GM23338 (cell line): ENCODE results near the gene FMN1. TPM values are rescaled to one million over a fixed set of nuclear protein-coding genes. Genes with fewer than 3 reads are reported as not detected.

Experiments used
- ATAC-seq: fragments of 200-7000 bp; cut with Tn5 transposase; 3 replicates; pipeline ENCODE4 v1.9.1; 2020
- DNase-seq: peaks from one replicate; pipeline ENCODE4 v3.0.0-alpha.2; 2015; ENCODE audit warnings: low spot score
- H2AFZ ChIP-seq: fragments of 200-600 bp; sonication (generic); 2 replicates; pipeline ENCODE4 v1.8.0; 2016; ENCODE audit warnings: antibody characterized with exemption, mild to moderate bottlenecking, moderate library complexity
- H3F3A ChIP-seq: fragments of 200-600 bp; sonication (generic); replicated peaks from 2 replicates; pipeline ENCODE4 v1.8.0; 2017; ENCODE audit warnings: antibody characterized with exemption, mixed run types, low read depth
- H3K27ac ChIP-seq: fragments of 200-600 bp; sonication (generic); 2 replicates; pipeline ENCODE4 v1.6.1; 2016; ENCODE audit warnings: low read depth
- H3K27me3 ChIP-seq: fragments of 200-600 bp; sonication (generic); 2 replicates; pipeline ENCODE4 v1.8.0; 2016; ENCODE audit warnings: mild to moderate bottlenecking, mixed run types, moderate library complexity; ENCODE audit not compliant: insufficient read depth
- H3K36me3 ChIP-seq: fragments of 200-600 bp; sonication (generic); 2 replicates; pipeline ENCODE4 v1.8.0; 2016; ENCODE audit warnings: mild to moderate bottlenecking; ENCODE audit not compliant: insufficient read depth
- H3K4me1 ChIP-seq: fragments of 200-600 bp; sonication (generic); 2 replicates; pipeline ENCODE4 v1.8.0; 2016; ENCODE audit warnings: mild to moderate bottlenecking, moderate library complexity; ENCODE audit not compliant: insufficient read depth
- H3K4me2 ChIP-seq: fragments of 200-600 bp; sonication (generic); 2 replicates; pipeline ENCODE4 v1.7.1; 2017; ENCODE audit warnings: mixed run types
- H3K4me3 ChIP-seq: fragments of 200-600 bp; sonication (generic); 2 replicates; pipeline ENCODE4 v1.6.1; 2016; ENCODE audit warnings: mixed run types
- H3K79me2 ChIP-seq: fragments of 200-600 bp; sonication (generic); replicated peaks from 2 replicates; pipeline ENCODE4 v1.8.0; 2017; ENCODE audit warnings: mild to moderate bottlenecking; ENCODE audit not compliant: insufficient read depth
- H3K9me2 ChIP-seq: fragments of 200-600 bp; sonication (generic); 2 replicates; pipeline ENCODE4 v1.8.0; 2017; ENCODE audit not compliant: insufficient read depth
- H4K20me1 ChIP-seq: fragments of 200-600 bp; sonication (generic); replicated peaks from 2 replicates; pipeline ENCODE4 v1.8.0; 2017; ENCODE audit warnings: mild to moderate bottlenecking; ENCODE audit not compliant: insufficient read depth
- H3K27ac Mint-ChIP-seq: 2 replicates; pipeline ENCODE4 v1.8.0; 2020; ENCODE audit warnings: inconsistent platforms, mild to moderate bottlenecking, moderate library complexity, mixed read lengths
- H3K27me3 Mint-ChIP-seq: 3 replicates; pipeline ENCODE4 v1.8.0; 2022; ENCODE audit warnings: low read depth, mild to moderate bottlenecking, moderate library complexity, mixed read lengths, inconsistent platforms; ENCODE audit not compliant: insufficient read depth, poor library complexity
- H3K36me3 Mint-ChIP-seq: 3 replicates; pipeline ENCODE4 v1.8.0; 2021; ENCODE audit warnings: low read depth, mild to moderate bottlenecking, inconsistent platforms, moderate library complexity, mixed read lengths
- H3K4me1 Mint-ChIP-seq: 3 replicates; pipeline ENCODE4 v1.8.0; 2020; ENCODE audit warnings: mild to moderate bottlenecking, inconsistent platforms, mixed read lengths
- H3K4me3 Mint-ChIP-seq: 3 replicates; pipeline ENCODE4 v1.8.0; 2021; ENCODE audit warnings: moderate library complexity, mild to moderate bottlenecking, inconsistent platforms, mixed read lengths
- H3K9me3 Mint-ChIP-seq: 3 replicates; pipeline ENCODE4 v1.8.0; 2020; ENCODE audit warnings: moderate library complexity, mild to moderate bottlenecking, inconsistent platforms, mixed read lengths
- CREB1 ChIP-seq: fragments of 250-450 bp; sonication (Bioruptor Pico); IDR thresholded peaks from 2 replicates; pipeline ENCODE4 v1.5.0; 2020; ENCODE audit warnings: low read depth, mild to moderate bottlenecking, moderate library complexity
- CTCF ChIP-seq, 2 experiments: fragments of 200-600 bp in 1 of 2; sonication (generic) in 1 of 2; conservative IDR thresholded peaks; 2 replicates each; pipeline versions ENCODE4 v1.5.1 to v1.6.1; 2016 to 2017; ENCODE audit warnings: antibody characterized with exemption in 2 of 2, low read depth in 2 of 2, mild to moderate bottlenecking in 2 of 2, moderate library complexity in 1 of 2
- ETS1 ChIP-seq: IDR thresholded peaks from 2 replicates; pipeline ENCODE4 v1.6.1; 2016; ENCODE audit warnings: antibody characterized with exemption
- EZH2 ChIP-seq: fragments of 200-600 bp; sonication (generic); IDR thresholded peaks from one replicate; pipeline ENCODE4 v1.8.0; 2017; ENCODE audit warnings: antibody characterized with exemption, mild to moderate bottlenecking, low read depth; ENCODE audit not compliant: unreplicated experiment
- EZH2phosphoT487 ChIP-seq: fragments of 200-600 bp; sonication (generic); IDR thresholded peaks from one replicate; pipeline ENCODE4 v1.8.1; 2018; ENCODE audit warnings: antibody characterized with exemption; ENCODE audit not compliant: unreplicated experiment
- JUNB ChIP-seq: IDR thresholded peaks from one replicate; pipeline ENCODE4 v1.6.1; 2016; ENCODE audit warnings: antibody characterized with exemption; ENCODE audit not compliant: unreplicated experiment
- NANOG ChIP-seq: IDR thresholded peaks from 2 replicates; pipeline ENCODE4 v1.6.1; 2016; ENCODE audit warnings: antibody characterized with exemption, borderline replicate concordance
- POLR2AphosphoS5 ChIP-seq: IDR thresholded peaks from 2 replicates; pipeline ENCODE4 v1.6.1; 2016; ENCODE audit warnings: antibody characterized with exemption, low read depth
- STAT1 ChIP-seq: IDR thresholded peaks from one replicate; pipeline ENCODE4 v1.6.1; 2016; ENCODE audit warnings: antibody characterized with exemption; ENCODE audit not compliant: unreplicated experiment
- ZNF114 ChIP-seq: fragments of 250-450 bp; sonication (Bioruptor Pico); IDR thresholded peaks from 2 replicates; pipeline ENCODE4 v1.5.0; 2020; ENCODE audit warnings: mild to moderate bottlenecking, moderate library complexity
- ZNF331 ChIP-seq: fragments of 250-450 bp; sonication (Bioruptor Pico); IDR thresholded peaks from 2 replicates; pipeline ENCODE4 v1.5.0; 2020; ENCODE audit warnings: low read depth, mild to moderate bottlenecking, moderate library complexity
- polyA plus RNA-seq: library from polyadenylated mRNA; unstranded; fragments of >200 nt; fragmentation: Nextera tagmentation; extraction: Ambion mirVana; gene quantifications from 2 replicates; pipeline ENCODE4 v1.2.1, GENCODE V29; 2016
- total RNA-seq: library from RNA; depleted of rRNA; stranded (reverse); fragments of >200 nt; shearing (Covaris generic); gene quantifications from 2 replicates; pipeline ENCODE4 v1.2.3, GENCODE V29; 2014
- TF ChIP-seq, protein P1 (sequence below): fragments of 250-450 bp; sonication (Bioruptor Pico); IDR thresholded peaks from 2 replicates; pipeline ENCODE4 v1.5.0; 2020; ENCODE audit warnings: mild to moderate bottlenecking, moderate library complexity
- TF ChIP-seq, protein P2 (sequence below): IDR thresholded peaks from one replicate; pipeline ENCODE4 v1.6.1; 2018; ENCODE audit warnings: antibody characterized with exemption; ENCODE audit not compliant: unreplicated experiment

The FMN1 gene
- total and polyA plus RNA-seq, 2 experiments from 2014 or later, result 1.2 to 1.6 TPM

- no peak for ATAC-seq
- no peak for DNase-seq
- Mint-ChIP-seq H3K9me3 (no peaks in the 10 kb centered on the region), H3K27me3 (no peaks in the 10 kb centered on the region), H3K36me3 (no peaks in the 10 kb centered on the region), H3K4me1 (peaks cover 8% of the 10 kb centered on the region), H3K27ac (no peak overlapping the region), H3K4me3 (no peak overlapping the region)
- H3K4me2 ChIP-seq, result no peak overlapping the region
- H3K27me3 ChIP-seq, result no peaks in the 10 kb centered on the region
- no peaks in the 10 kb centered on the region for H3K4me1 ChIP-seq
- no peaks in the 10 kb centered on the region for H3K36me3 ChIP-seq
- H3K9me2 ChIP-seq, result no peaks in the 10 kb centered on the region
- H3K27ac ChIP-seq, result no peak overlapping the region
- H3K4me3 ChIP-seq, result no peak overlapping the region
- no peak for TF ChIP-seq STAT1
- TF ChIP-seq JUNB, result no peak
- TF ChIP-seq, protein P1, sequence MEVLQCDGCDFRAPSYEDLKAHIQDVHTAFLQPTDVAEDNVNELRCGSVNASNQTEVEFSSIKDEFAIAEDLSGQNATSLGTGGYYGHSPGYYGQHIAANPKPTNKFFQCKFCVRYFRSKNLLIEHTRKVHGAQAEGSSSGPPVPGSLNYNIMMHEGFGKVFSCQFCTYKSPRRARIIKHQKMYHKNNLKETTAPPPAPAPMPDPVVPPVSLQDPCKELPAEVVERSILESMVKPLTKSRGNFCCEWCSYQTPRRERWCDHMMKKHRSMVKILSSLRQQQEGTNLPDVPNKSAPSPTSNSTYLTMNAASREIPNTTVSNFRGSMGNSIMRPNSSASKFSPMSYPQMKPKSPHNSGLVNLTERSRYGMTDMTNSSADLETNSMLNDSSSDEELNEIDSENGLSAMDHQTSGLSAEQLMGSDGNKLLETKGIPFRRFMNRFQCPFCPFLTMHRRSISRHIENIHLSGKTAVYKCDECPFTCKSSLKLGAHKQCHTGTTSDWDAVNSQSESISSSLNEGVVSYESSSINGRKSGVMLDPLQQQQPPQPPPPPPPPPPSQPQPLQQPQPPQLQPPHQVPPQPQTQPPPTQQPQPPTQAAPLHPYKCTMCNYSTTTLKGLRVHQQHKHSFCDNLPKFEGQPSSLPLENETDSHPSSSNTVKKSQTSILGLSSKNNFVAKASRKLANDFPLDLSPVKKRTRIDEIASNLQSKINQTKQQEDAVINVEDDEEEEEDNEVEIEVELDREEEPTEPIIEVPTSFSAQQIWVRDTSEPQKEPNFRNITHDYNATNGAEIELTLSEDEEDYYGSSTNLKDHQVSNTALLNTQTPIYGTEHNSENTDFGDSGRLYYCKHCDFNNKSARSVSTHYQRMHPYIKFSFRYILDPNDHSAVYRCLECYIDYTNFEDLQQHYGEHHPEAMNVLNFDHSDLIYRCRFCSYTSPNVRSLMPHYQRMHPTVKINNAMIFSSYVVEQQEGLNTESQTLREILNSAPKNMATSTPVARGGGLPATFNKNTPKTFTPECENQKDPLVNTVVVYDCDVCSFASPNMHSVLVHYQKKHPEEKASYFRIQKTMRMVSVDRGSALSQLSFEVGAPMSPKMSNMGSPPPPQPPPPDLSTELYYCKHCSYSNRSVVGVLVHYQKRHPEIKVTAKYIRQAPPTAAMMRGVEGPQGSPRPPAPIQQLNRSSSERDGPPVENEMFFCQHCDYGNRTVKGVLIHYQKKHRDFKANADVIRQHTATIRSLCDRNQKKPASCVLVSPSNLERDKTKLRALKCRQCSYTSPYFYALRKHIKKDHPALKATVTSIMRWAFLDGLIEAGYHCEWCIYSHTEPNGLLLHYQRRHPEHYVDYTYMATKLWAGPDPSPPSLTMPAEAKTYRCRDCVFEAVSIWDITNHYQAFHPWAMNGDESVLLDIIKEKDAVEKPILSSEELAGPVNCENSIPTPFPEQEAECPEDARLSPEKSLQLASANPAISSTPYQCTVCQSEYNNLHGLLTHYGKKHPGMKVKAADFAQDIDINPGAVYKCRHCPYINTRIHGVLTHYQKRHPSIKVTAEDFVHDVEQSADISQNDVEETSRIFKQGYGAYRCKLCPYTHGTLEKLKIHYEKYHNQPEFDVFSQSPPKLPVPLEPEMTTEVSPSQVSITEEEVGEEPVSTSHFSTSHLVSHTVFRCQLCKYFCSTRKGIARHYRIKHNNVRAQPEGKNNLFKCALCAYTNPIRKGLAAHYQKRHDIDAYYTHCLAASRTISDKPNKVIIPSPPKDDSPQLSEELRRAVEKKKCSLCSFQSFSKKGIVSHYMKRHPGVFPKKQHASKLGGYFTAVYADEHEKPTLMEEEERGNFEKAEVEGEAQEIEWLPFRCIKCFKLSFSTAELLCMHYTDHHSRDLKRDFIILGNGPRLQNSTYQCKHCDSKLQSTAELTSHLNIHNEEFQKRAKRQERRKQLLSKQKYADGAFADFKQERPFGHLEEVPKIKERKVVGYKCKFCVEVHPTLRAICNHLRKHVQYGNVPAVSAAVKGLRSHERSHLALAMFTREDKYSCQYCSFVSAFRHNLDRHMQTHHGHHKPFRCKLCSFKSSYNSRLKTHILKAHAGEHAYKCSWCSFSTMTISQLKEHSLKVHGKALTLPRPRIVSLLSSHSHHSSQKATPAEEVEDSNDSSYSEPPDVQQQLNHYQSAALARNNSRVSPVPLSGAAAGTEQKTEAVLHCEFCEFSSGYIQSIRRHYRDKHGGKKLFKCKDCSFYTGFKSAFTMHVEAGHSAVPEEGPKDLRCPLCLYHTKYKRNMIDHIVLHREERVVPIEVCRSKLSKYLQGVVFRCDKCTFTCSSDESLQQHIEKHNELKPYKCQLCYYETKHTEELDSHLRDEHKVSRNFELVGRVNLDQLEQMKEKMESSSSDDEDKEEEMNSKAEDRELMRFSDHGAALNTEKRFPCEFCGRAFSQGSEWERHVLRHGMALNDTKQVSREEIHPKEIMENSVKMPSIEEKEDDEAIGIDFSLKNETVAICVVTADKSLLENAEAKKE (CRISPR knock-in tag), result no peak
- no peak for TF ChIP-seq ZNF114 (CRISPR knock-in tag)
- TF ChIP-seq ZNF331 (CRISPR knock-in tag), result no peak
- TF ChIP-seq ETS1, result no peak
- TF ChIP-seq, protein P2, sequence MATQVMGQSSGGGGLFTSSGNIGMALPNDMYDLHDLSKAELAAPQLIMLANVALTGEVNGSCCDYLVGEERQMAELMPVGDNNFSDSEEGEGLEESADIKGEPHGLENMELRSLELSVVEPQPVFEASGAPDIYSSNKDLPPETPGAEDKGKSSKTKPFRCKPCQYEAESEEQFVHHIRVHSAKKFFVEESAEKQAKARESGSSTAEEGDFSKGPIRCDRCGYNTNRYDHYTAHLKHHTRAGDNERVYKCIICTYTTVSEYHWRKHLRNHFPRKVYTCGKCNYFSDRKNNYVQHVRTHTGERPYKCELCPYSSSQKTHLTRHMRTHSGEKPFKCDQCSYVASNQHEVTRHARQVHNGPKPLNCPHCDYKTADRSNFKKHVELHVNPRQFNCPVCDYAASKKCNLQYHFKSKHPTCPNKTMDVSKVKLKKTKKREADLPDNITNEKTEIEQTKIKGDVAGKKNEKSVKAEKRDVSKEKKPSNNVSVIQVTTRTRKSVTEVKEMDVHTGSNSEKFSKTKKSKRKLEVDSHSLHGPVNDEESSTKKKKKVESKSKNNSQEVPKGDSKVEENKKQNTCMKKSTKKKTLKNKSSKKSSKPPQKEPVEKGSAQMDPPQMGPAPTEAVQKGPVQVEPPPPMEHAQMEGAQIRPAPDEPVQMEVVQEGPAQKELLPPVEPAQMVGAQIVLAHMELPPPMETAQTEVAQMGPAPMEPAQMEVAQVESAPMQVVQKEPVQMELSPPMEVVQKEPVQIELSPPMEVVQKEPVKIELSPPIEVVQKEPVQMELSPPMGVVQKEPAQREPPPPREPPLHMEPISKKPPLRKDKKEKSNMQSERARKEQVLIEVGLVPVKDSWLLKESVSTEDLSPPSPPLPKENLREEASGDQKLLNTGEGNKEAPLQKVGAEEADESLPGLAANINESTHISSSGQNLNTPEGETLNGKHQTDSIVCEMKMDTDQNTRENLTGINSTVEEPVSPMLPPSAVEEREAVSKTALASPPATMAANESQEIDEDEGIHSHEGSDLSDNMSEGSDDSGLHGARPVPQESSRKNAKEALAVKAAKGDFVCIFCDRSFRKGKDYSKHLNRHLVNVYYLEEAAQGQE, result no peak
- TF ChIP-seq CTCF (conservative IDR thresholded peaks at IDR 0.05; ENCODE audit: low read depth in 2 of 2), result no peak
- no peak for TF ChIP-seq NANOG
- TF ChIP-seq EZH2phosphoT487, result no peak
- TF ChIP-seq CREB1 (CRISPR knock-in tag), result no peak
- TF ChIP-seq EZH2, result no peak
- TF ChIP-seq POLR2AphosphoS5, result no peak
- no peaks in the 10 kb centered on the region for H4K20me1 ChIP-seq
- no peaks in the 10 kb centered on the region for H3K79me2 ChIP-seq
- H3F3A ChIP-seq, result no peaks in the 10 kb centered on the region
- H2AFZ ChIP-seq, result no peak overlapping the region
Measured at GRCh38 chr15:32990071-32990470, 204.4 kb downstream of the FMN1 start.
